ENCODE measurements around the gene ACTN1.

- TF ChIP-seq CTCF (IDR thresholded peaks at IDR 0.05 in 4 of 5, conservative IDR thresholded peaks at IDR 0.05 in 1 of 5) (no peak), POLR2A (IDR thresholded peaks at IDR 0.05) (no peak)
Measured at GRCh38 chr14:68865542-68865941, 113.6 kb downstream of the ACTN1 start.
